HG03159 (cell line): ENCODE results near the gene GPA33.

Experiments
- ATAC-seq: cut with Tn5 transposase; IDR thresholded peaks from one replicate; pipeline ENCODE4 v1.9.1; 2021; ENCODE audit warnings: mild to moderate bottlenecking, moderate library complexity; ENCODE audit not compliant: unreplicated experiment

Gene GPA33

GRCh38 chr1:167118188-167118587, 28.0 kb upstream of the GPA33 start:
- no peak for ATAC-seq

GRCh38 chr1:167117225-167117624, 27.0 kb upstream of the GPA33 start:
- no peak for ATAC-seq

GRCh38 chr1:167116174-167116573, 26.0 kb upstream of the GPA33 start:
- ATAC-seq: no peak

GRCh38 chr1:167115655-167116054, 25.5 kb upstream of the GPA33 start:
- no peak for ATAC-seq

GRCh38 chr1:167114725-167115124, 24.5 kb upstream of the GPA33 start:
- ATAC-seq: no peak

GRCh38 chr1:167111868-167112709, 21.9 kb upstream of the GPA33 start:
- ATAC-seq: no peak

- peak; percentile 74 for ATAC-seq
Measured at GRCh38 chr1:167110586-167110985, 20.4 kb upstream of the GPA33 start.

GRCh38 chr1:167109125-167109524, 18.9 kb upstream of the GPA33 start:
- no peak for ATAC-seq

GRCh38 chr1:167107456-167107855, 17.3 kb upstream of the GPA33 start:
- ATAC-seq: no peak

GRCh38 chr1:167106119-167106461, 15.9 kb upstream of the GPA33 start:
- ATAC-seq: no peak

- no peak for ATAC-seq
Measured at GRCh38 chr1:167105271-167106118, 15.3 kb upstream of the GPA33 start.

GRCh38 chr1:167104256-167104633, 14.1 kb upstream of the GPA33 start:
- ATAC-seq: no peak

GRCh38 chr1:167102906-167103573, 12.9 kb upstream of the GPA33 start:
- ATAC-seq: no peak

GRCh38 chr1:167101754-167102153, 11.6 kb upstream of the GPA33 start:
- no peak for ATAC-seq

GRCh38 chr1:167100730-167101129, 10.6 kb upstream of the GPA33 start:
- no peak for ATAC-seq

GRCh38 chr1:167099851-167100250, 9.7 kb upstream of the GPA33 start:
- no peak for ATAC-seq

- no peak for ATAC-seq
Measured at GRCh38 chr1:167095368-167095767, 5.2 kb upstream of the GPA33 start.

GRCh38 chr1:167094690-167095089, 4.5 kb upstream of the GPA33 start:
- no peak for ATAC-seq

- no peak for ATAC-seq
Measured at GRCh38 chr1:167093846-167094516, 3.8 kb upstream of the GPA33 start, which contains the start of gene STYXL2. Gene STYXL2 (plus strand): TSS chr1:167094075. CDS start chr1:167094850, 775 bp downstream.

- ATAC-seq: no peak
Measured at GRCh38 chr1:167092653-167093052, 2.5 kb upstream of the GPA33 start.

- ATAC-seq: no peak
Measured at GRCh38 chr1:167089939-167090313, 251 bp downstream of the GPA33 start.
